Esophagus muscularis mucosa (tissue), 3 donors: ENCODE measurements around the gene EMC10.
A peak's percentile ranks its signal among the peaks of the same experiment; 100 is the strongest.

Experiments used
- CTCF ChIP-seq, 3 experiments: fragments of 200-600 bp in 2 of 3; fragments of 450-650 bp in 1 of 3; sonication (generic) in 2 of 3; IDR thresholded peaks; one replicate each; pipeline ENCODE4 v1.5.1; 2017 to 2019; ENCODE audit warnings: antibody characterized with exemption in 3 of 3, mild to moderate bottlenecking in 2 of 3, moderate library complexity in 1 of 3
- EP300 ChIP-seq: sonication (generic); formaldehyde crosslinking; IDR thresholded peaks from one replicate; pipeline ENCODE4 v1.6.1; 2017; ENCODE audit warnings: antibody characterized with exemption

- TF ChIP-seq CTCF (IDR thresholded peaks at IDR 0.05) (peak in 1 of 3 experiments; percentile 10), EP300 (no peak)
Measured at GRCh38 chr19:50465986-50466705, 10.2 kb upstream of the EMC10 start.
